GM12872 (cell line): ENCODE measurements around the gene ZNF423.

Experiments
- CTCF ChIP-seq: IDR thresholded peaks from 3 replicates; pipeline ENCODE4 v1.5.1; 2011; ENCODE audit warnings: low read depth, mild to moderate bottlenecking, low read length, moderate library complexity; ENCODE audit not compliant: insufficient read depth

Gene ZNF423

DNA sequence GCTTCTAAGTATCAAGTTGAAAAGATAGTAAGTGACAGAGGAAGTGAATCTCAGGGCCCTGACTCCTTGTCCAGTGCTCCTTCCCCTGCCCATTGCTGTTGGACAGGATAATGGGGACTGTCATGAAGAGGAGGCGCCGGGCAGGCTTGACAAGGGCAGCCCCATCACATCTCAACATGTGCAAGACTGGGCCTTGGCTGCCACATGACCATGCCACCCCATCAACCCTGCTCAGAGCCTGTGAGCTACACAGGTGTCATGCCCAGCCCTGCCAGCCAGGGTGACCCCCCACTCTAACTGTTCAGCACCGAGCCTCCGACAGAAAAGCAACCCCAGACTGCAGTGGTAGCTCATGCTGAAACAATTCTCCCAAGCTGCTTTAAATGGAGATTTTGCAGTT is 310.7 kb downstream of the ZNF423 start:
- TF ChIP-seq CTCF, result no peak

DNA sequence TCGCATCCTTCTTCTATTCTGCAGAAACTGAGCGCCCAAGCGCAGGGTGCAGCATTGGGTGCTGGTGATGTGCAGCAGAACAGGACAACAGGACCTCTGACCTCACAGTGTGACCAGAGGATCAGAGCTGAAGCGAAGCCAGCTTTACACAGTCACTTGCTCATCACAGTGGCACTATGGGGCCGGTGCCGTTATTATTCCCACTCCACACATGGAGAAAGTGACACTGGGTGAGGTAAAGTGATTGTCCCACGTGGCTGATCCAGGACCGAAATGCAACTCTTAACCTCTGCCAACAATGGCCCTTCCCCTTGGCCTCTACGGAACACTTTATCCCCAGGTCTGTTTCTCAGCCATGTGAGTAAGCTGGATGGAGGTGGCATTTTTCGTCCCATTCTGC is 311.1 kb downstream of the ZNF423 start:
- TF ChIP-seq CTCF, result no peak

DNA sequence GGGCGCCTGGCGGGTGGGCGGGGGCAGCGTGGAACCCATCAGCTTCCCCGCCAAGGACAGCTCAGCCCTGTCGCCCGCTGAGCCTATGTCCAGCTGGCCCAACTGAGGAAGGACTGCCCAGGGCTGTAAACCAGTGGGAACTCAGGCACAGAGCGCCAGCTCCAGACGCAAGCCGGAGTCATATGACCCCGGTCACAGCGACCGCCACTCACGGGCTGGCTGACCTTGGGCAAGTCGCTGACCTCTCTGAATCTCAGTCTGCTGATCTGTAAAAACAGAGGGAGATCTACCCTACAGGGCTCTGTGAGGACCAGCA is 312.3 kb downstream of the ZNF423 start:
- TF ChIP-seq CTCF, result no peak

GRCh38 chr16:49542946-49543630 is 312.8 kb downstream of the ZNF423 start:
- TF ChIP-seq CTCF, result no peak

DNA sequence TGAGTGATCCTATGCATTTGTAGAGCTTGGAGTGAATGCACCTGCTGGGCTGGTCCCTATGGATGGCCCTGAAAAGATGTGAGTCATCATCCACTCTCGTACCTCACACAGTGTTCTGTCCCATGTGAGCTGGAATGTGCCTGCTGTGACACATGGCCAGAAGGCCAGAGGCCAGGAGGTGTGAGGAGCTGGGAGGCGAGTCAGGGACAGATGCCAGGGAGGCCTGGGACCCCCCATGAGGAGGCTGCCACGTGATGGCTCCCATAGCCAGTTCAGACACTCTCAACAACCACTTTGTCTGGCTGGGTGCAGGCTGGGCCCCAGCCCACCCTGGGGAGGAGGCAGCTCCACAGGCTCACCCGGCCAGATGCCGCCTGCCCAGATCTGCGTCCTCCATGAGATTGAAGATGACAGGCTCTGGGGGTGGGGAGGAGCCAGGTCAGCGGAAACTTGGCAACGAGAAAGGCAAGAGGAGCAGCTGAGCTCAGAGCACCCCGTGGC is 313.5 kb downstream of the ZNF423 start:
- no peak for TF ChIP-seq CTCF

- TF ChIP-seq CTCF, result no peak
Observed at GRCh38 chr16:49540836-49541235, 315.1 kb downstream of the ZNF423 start.

GRCh38 chr16:49539758-49540157 is 316.2 kb downstream of the ZNF423 start:
- TF ChIP-seq CTCF, result no peak
